Nephron progenitor cell (in vitro differentiated cells): ENCODE results near the gene ETV3L.

Source experiments
- DNase-seq: peaks from one replicate; pipeline ENCODE4 v3.0.0; 2021
- H3K27ac Mint-ChIP-seq: 2 replicates; pipeline ENCODE4 v1.8.0; 2021; ENCODE audit warnings: mild to moderate bottlenecking, moderate library complexity, mixed read lengths
- H3K27me3 Mint-ChIP-seq: 2 replicates; pipeline ENCODE4 v1.8.0; 2021; ENCODE audit warnings: mild to moderate bottlenecking, low read depth, mixed read lengths; ENCODE audit not compliant: poor library complexity
- H3K36me3 Mint-ChIP-seq: 2 replicates; pipeline ENCODE4 v1.8.0; 2021; ENCODE audit warnings: low read depth, mixed read lengths
- H3K4me1 Mint-ChIP-seq: 2 replicates; pipeline ENCODE4 v1.8.0; 2021; ENCODE audit warnings: mixed read lengths
- H3K4me3 Mint-ChIP-seq: 2 replicates; pipeline ENCODE4 v1.8.0; 2021; ENCODE audit warnings: mild to moderate bottlenecking, moderate library complexity, mixed read lengths
- H3K9me3 Mint-ChIP-seq: 2 replicates; pipeline ENCODE4 v1.8.0; 2021; ENCODE audit warnings: mild to moderate bottlenecking, moderate library complexity, mixed read lengths
- CTCF ChIP-seq: fragments of 200-600 bp; sonication (generic); IDR thresholded peaks from 2 replicates; pipeline ENCODE4 v1.5.0; 2021; ENCODE audit warnings: antibody characterized with exemption

The ETV3L gene

GRCh38 chr1:157099633-157100009 lies at the start of gene ETV3L:
Gene ETV3L, minus strand, starts transcription at chr1:157099808. Its CDS starts 285 bp downstream, at chr1:157099523.
- no peak within 1 kb of the TSS for H3K4me3 Mint-ChIP-seq
- DNase-seq, result no peak
- H3K27ac Mint-ChIP-seq, result no peak within 1 kb of the TSS
- H3K27me3 Mint-ChIP-seq, result peaks cover 16% of the 10 kb centered on the region
- H3K9me3 Mint-ChIP-seq, result no peaks in the 10 kb centered on the region
- TF ChIP-seq CTCF, result no peak
- peaks cover 7% of the 10 kb centered on the region for H3K4me1 Mint-ChIP-seq
- H3K36me3 Mint-ChIP-seq, result no peaks in the 10 kb centered on the region

GRCh38 chr1:157147906-157148700 lies 48.5 kb upstream of the ETV3L start:
- no peak for TF ChIP-seq CTCF
- no peak for DNase-seq
- Mint-ChIP-seq H3K9me3 (no peaks in the 10 kb centered on the region), H3K4me3 (no peak overlapping the region), H3K36me3 (no peaks in the 10 kb centered on the region), H3K27me3 (no peaks in the 10 kb centered on the region), H3K4me1 (peaks cover 14% of the 10 kb centered on the region), H3K27ac (no peak overlapping the region)

GRCh38 chr1:157147037-157147436 lies 47.4 kb upstream of the ETV3L start:
- no peaks in the 10 kb centered on the region for H3K36me3 Mint-ChIP-seq
- H3K4me1 Mint-ChIP-seq, result peaks cover 4% of the 10 kb centered on the region
- no peaks in the 10 kb centered on the region for H3K9me3 Mint-ChIP-seq
- H3K4me3 Mint-ChIP-seq, result no peak overlapping the region
- no peak for DNase-seq
- no peak overlapping the region for H3K27ac Mint-ChIP-seq
- H3K27me3 Mint-ChIP-seq, result no peaks in the 10 kb centered on the region
- no peak for TF ChIP-seq CTCF

- no peak for DNase-seq
- no peak for TF ChIP-seq CTCF
- Mint-ChIP-seq H3K4me1 (peaks cover 4% of the 10 kb centered on the region), H3K36me3 (no peaks in the 10 kb centered on the region), H3K27ac (no peak overlapping the region), H3K9me3 (no peaks in the 10 kb centered on the region), H3K27me3 (no peaks in the 10 kb centered on the region), H3K4me3 (no peak overlapping the region)
Observed at GRCh38 chr1:157146244-157146643, 46.6 kb upstream of the ETV3L start.

GRCh38 chr1:157145076-157145475 lies 45.5 kb upstream of the ETV3L start:
- Mint-ChIP-seq H3K4me1 (peaks cover 14% of the 10 kb centered on the region), H3K9me3 (no peaks in the 10 kb centered on the region), H3K36me3 (no peaks in the 10 kb centered on the region), H3K27ac (no peak overlapping the region), H3K4me3 (no peak overlapping the region), H3K27me3 (no peaks in the 10 kb centered on the region)
- DNase-seq, result no peak
- TF ChIP-seq CTCF, result no peak

- Mint-ChIP-seq H3K4me3 (no peak overlapping the region), H3K27me3 (no peaks in the 10 kb centered on the region), H3K36me3 (no peaks in the 10 kb centered on the region), H3K27ac (no peak overlapping the region), H3K4me1 (peaks cover 20% of the 10 kb centered on the region), H3K9me3 (no peaks in the 10 kb centered on the region)
- DNase-seq, result no peak
- TF ChIP-seq CTCF, result no peak
Observed at GRCh38 chr1:157144509-157144908, 44.9 kb upstream of the ETV3L start.
